GM20431 (cell line): ENCODE data around the gene GPR15LG.

Experiments
- in situ Hi-C: fragments of 300-500 bp; cut with MseI, MboI; formaldehyde crosslinking; loops from one replicate; pipeline ENCODE4 v1.15.0; 2020; ENCODE audit warnings: low sequenced_read_pairs; ENCODE audit not compliant: unreplicated experiment

GPR15LG gene

GRCh38 chr10:84185526-84186175 lies 12.1 kb downstream of the GPR15LG start:
- in situ Hi-C loops: no loop called here

GRCh38 chr10:84188815-84189214 lies 15.2 kb downstream of the GPR15LG start:
- in situ Hi-C loops: no loop called here

- in situ Hi-C loops: no loop called here
Observed at GRCh38 chr10:84190621-84191020, 17.0 kb downstream of the GPR15LG start.

GRCh38 chr10:84191106-84191505 lies 17.5 kb downstream of the GPR15LG start:
- in situ Hi-C loops: no loop called here

DNA sequence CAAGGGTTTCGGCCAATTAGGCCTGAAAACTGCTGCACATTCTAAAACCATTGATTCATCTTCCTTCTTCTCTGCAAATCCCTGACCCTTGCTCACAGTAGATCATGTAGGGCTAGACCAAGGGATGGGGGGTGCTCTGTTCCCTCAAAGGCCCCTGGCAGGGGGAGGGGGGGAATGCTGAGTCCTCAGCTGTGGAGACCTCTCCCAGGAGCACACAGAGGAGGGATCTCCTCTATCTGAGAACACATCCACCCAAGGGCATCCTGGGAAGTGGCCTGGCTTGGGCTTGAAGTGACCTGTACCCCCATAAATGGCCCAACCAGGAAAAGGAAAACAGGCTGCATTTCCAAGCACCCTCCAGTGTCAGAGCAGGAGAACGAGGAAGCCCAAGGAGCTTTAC lies 19.7 kb downstream of the GPR15LG start:
- in situ Hi-C loops: no loop called here

DNA sequence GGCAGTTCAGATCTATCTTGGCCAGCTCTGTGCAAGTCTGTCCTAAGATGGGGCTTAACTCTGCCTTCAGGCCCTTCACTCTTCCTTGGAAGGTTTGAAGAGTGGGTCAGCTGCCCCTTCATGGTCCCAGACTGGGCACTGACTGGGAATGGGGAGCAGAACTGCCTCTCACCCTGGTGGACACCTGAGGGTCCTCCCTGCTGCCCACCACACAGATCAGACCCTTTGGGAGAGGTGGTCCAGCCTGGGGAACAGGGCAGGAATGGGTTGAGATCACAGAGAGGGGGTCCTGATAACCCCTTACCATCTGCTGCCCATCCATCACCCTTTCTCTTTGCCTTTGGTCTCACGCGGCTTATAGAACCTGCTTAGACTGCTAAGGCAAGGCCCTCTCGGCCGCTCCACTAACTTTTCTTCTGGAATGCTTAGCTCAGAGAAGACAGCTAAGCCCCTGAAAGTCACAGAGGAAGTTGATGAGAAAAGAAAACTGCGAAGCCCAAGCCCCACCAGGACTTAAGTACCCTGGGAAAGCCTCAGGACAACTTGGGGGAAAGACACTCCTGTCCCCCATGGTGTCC lies 20.3 kb downstream of the GPR15LG start:
- in situ Hi-C loops: no loop called here

DNA sequence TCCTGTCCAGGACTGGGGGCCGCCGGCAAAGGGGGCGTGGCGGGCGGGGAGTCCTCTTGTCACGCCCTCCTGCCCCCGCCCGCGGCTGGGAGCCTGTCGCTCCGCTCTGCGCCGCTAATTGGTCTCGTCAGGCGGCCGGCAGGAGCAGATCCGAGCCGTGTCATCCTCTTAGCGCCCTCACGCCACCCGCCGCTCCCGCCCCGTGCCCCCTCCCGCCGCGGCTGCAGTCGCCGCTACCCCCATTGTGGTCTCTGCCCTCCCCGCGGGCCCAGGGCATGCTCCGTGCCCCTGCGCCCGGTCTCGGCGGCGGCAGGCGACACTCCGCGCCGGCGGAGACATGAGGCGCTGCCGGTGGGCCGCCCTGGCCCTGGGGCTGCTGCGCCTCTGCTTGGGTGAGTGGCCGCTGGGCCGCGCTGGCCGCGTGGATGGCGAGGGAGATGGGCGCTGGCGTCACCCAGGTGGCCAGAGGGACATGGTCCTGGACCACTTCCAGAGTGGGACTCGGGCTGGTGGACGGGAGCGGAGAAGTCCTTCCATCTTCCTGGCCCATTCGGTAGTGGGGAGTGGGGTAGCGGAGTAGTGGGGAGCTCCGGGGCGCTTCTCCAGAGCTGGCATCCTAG lies 20.9 kb downstream of the GPR15LG start, which contains the start of gene CDHR1:
TSS of gene CDHR1 (plus strand) at position 114 of the 620 bp plus-strand sequence. CDS start at position 338, 224 bp downstream.
- in situ Hi-C loops: no loop called here

DNA sequence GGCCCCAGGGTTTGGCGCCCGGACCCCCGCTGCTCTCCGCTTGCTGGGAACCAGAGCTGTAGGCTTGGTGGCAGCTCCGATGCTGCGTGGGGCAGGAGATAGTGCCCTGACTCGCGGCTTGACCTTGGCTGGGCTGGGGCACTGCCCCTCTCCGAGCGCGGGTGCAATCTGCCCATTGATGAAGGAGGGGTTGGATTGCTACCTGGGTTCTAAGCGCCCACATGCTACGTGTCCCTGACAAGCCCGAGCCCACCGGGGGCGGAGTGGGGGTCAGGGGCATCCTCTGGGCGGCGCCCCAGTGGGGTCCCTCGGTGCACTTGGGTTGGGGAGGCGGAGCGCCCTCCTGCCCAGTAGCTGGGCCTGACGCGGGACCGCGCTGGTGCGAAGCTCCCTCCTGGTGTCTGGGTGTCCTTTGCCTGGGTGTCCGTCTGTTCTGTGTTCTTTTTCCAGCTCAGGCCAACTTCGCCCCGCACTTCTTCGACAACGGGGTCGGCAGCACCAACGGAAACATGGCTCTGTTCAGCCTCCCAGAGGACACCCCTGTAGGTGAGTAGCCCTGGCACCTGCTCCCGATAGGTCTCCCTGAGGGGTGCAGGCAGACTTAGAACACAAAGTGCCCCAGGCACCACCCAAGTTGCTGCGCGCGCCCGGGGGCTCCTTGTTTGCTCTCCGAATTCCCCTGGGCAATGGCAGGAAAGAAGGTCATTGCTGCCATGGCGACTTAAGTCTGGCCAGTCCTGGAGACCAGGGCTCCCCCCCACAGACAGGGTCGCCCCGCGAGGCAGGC lies 21.6 kb downstream of the GPR15LG start:
- in situ Hi-C loops: no loop called here

DNA sequence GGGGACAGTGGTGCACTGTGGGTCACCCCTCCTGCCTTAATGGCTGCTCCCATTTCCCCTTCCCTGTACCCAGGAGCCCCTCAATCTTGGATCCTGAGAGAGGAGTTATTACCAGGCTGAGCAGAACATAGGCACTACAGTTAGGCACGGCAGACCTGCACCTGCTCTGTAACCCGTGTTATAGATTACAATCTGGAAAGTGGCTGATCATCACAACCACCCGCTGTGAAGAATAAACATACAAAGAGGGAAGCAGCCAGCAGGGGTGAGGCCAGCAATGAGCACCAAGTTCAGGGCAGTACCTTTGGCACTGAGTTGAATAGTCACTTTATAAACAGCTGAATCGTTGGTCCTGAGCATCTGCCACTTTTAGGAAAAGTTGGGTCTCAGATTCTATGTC lies 22.5 kb downstream of the GPR15LG start:
- in situ Hi-C loops: no loop called here

DNA sequence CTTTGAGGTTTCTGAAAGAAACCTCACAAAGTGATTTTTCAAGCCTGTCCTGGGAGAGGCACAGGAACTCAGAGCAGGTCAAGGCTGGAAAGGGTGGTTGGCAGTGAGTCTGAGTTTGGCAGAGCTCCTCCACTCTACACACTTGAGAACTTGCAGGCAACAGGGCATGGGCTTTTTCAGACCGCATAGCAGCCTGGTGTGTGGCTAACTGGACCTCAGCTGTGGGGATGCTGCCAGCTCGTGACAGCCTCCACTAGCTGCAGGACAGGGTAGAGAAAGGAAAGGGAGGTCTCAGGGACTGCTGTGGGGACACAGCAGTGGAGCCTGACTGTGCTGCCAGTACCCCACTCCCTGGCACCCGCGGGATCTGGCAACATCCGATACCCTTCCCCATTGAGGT lies 23.3 kb downstream of the GPR15LG start:
- in situ Hi-C loops: no loop called here

DNA sequence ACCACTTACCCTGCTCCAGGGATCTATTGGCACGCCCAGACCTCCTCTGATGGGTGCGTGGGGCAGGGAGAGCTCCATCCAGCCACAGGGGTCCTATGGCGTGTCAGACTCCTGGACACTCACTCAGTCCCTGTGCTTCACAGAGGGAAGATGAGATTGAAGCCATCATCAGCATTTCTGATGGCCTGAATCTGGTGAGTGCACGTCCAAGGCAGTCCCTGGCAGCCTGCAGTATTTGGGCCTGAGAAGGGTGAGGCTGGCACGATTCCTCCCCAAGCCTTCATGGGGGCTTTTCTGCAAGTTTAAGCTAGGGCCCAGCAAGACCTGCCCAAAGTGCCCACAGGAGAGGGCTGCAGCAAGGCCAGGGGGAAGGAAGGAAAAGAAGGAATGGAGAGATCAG lies 24.0 kb downstream of the GPR15LG start:
- in situ Hi-C loops: no loop called here

- in situ Hi-C loops: no loop called here
Observed at GRCh38 chr10:84198206-84198915, 24.8 kb downstream of the GPR15LG start.

DNA sequence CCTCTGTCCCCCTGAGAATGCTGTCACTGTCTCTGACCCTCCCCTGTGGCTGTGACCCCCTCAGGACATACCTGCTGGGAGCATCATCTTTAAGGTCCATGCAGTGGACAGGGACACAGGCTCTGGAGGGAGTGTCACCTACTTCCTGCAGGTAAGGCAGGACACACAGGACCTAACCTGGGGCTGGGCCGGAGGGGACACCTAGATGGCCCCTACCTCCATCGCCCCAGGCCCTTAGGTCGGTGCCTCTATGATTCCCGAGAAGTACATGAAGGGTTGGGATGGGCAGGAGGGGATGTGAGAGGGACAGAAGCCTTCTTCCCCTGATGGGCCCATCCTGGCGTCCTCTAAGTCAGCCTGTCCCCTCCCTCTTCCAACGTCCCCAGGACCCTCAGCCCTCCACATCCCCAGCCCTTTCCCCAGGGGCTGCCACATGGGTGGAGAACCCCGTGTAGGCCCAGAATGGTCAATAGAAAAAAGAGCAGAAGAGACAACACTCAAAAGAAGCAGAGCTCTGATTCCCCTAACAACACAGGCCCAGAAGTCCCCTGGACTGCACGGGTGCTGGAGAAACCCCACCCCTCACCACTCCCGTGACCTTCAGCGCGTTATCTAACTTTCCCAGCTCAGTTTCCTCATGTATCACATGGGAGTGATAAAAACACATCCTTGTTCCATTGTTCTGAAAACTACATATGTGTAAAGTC lies 27.1 kb downstream of the GPR15LG start:
- in situ Hi-C loops: loop anchor here (10.0 kb wide), 1 partner anchor 46 kb away; no protein-coding TSS in a partner anchor

GRCh38 chr10:84201244-84201606 lies 27.6 kb downstream of the GPR15LG start:
- in situ Hi-C loops: loop anchor here (10.0 kb wide), 1 partner anchor 46 kb away; no protein-coding TSS in a partner anchor

GRCh38 chr10:84201682-84202081 lies 28.1 kb downstream of the GPR15LG start:
- in situ Hi-C loops: loop anchor here (10.0 kb wide), 1 partner anchor 47 kb away; no protein-coding TSS in a partner anchor

DNA sequence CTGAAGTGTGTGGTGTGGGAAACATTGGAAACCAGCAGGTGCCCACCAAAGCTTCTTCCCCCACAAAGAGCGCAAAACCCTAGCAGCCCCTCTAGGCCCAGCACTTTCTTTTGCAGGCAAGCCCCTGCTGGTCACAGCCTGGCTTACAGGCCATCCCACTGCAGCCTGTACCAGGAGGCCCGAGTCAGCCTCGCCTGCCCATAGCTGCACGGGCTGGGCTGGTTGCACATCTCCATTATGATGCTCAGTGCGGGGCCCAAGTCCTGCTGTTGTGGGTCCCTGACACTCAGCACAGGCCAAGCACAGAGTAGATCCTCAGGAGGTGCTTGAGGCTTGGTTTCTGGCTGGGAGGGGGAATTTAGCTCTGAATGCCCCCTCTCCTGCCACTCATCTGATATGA lies 28.7 kb downstream of the GPR15LG start:
- in situ Hi-C loops: loop anchor here (10.0 kb wide), 1 partner anchor 48 kb away; no protein-coding TSS in a partner anchor

DNA sequence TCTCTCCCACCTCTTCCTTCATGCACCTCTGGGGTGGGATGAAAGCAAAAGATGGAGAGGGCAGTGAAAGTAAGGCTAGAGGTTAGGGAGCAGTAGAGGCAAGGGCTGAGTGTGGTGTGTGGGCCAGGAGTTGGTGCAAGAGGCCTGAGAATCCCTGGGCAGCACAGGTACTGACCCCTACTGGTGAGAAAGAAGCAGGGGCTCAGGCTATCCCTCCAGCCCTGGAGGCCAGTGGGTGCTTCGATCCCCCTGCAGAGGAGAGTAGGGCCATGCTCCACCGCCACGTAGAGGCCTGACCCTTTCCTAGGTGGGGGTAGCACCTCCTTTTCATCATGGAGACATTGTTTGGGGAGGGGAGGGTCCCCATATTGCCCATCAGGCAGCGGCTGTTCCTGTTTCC lies 30.5 kb downstream of the GPR15LG start:
- in situ Hi-C loops: loop anchor here (10.0 kb wide), 1 partner anchor 49 kb away; no protein-coding TSS in a partner anchor

DNA sequence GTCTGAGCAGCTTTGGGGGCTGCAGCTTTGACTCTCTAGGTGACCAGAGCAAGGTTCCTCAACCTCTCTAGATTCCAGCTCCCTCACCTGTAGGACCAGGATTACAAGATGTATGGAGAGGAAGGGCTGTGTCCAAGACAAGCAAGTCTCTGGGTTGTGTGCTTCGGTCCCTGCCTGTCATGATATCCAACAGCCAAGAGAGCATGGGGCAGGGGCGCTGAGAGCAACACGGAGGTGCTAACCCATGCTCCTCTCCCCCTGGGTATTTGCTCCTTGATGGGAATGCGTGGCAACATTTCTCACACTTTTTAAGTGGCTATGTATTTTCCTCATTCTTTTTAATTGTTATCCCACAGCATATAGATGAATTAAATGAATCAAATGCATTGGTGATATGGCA lies 31.0 kb downstream of the GPR15LG start:
- in situ Hi-C loops: loop anchor here (10.0 kb wide), 1 partner anchor 50 kb away; no protein-coding TSS in a partner anchor
